ENCODE data around the gene OLIG2. TPM values are rescaled to one million over a fixed set of nuclear protein-coding genes. Genes with fewer than 3 reads are reported as not detected.

Gene OLIG2
- total and polyA plus RNA-seq, 2 of the 13 experiments (the other 11 are each of a cell fraction or from before 2014, with no cell fraction given) = not detected

DNA sequence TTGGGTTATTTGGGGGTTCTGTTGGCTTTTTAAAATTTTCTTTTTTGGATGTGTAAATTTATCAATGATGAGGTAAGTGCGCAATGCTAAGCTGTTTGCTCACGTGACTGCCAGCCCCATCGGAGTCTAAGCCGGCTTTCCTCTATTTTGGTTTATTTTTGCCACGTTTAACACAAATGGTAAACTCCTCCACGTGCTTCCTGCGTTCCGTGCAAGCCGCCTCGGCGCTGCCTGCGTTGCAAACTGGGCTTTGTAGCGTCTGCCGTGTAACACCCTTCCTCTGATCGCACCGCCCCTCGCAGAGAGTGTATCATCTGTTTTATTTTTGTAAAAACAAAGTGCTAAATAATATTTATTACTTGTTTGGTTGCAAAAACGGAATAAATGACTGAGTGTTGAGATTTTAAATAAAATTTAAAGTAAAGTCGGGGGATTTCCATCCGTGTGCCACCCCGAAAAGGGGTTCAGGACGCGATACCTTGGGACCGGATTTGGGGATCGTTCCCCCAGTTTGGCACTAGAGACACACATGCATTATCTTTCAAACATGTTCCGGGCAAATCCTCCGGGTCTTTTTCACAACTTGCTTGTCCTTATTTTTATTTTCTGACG, 3.1 kb downstream of the OLIG2 start:
- no peak for TF ChIP-seq PLRG1 (conservative IDR thresholded peaks at IDR 0.05)
- no peak for TF ChIP-seq TEF (CRISPR knock-in tag; IDR thresholded peaks at IDR 0.05)
- TF ChIP-seq POLR2A (IDR thresholded peaks at IDR 0.05; ENCODE audit: insufficient read depth in 1 of 2, low read depth in 2 of 2, low read length in 2 of 2) = no peak
- no peak for TF ChIP-seq ZNF616 (CRISPR knock-in tag; IDR thresholded peaks at IDR 0.05; ENCODE audit: low read depth)
- no peak for TF ChIP-seq PBX3 (CRISPR knock-in tag; IDR thresholded peaks at IDR 0.05; ENCODE audit: borderline replicate concordance)
- TF ChIP-seq, protein P1, sequence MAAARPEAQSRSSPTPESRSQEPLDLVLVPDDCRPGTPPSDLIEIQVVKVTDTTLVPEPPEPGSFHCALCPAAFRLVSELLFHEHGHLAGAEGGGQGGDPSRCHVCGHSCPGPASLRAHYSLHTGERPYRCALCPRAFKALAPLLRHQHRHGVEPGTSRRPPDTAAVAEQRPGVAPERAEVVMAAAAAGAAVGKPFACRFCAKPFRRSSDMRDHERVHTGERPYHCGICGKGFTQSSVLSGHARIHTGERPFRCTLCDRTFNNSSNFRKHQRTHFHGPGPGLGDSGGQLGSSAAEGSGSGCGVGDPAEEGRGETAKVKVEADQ (CRISPR knock-in tag; IDR thresholded peaks at IDR 0.05; ENCODE audit: borderline replicate concordance) = no peak
- TF ChIP-seq RFX1 (IDR thresholded peaks at IDR 0.05) = no peak
- TF ChIP-seq POGK (CRISPR knock-in tag; conservative IDR thresholded peaks at IDR 0.05) = no peak
- TF ChIP-seq HIVEP1 (CRISPR knock-in tag; IDR thresholded peaks at IDR 0.05) = no peak
- no peak for TF ChIP-seq PCBP1 (IDR thresholded peaks at IDR 0.05; ENCODE audit: borderline replicate concordance, low read depth, low read length)
- TF ChIP-seq KDM5A (IDR thresholded peaks at IDR 0.05; ENCODE audit: borderline replicate concordance, low read length) = no peak
- intact Hi-C loops (cut with micrococcal nuclease; ENCODE audit: unreplicated experiment) (no loop called here), in situ Hi-C loops (cut with HindIII; ENCODE audit: extremely low pct_ligation_motif_present, low pct_unique_long_range_greater_than_20kb) (no loop called here)
- DNase-seq (ENCODE audit: low spot score) (no peak), ATAC-seq (no peak), FAIRE-seq (no peak)
- Histone ChIP-seq H3K4me3 (replicated peaks in 1 of 3; ENCODE audit: insufficient read depth in 1 of 3, low read depth in 2 of 3, low read length in 3 of 3) (no peak overlapping the region), H3K79me2 (ENCODE audit: insufficient read depth, low read length) (no peaks in the 10 kb centered on the region), H3K4me1 (ENCODE audit: insufficient read depth, low read length) (no peaks in the 10 kb centered on the region), H3K36me3 (replicated peaks in 1 of 2; ENCODE audit: control insufficient read depth in 1 of 2, insufficient read depth in 2 of 2, low read length in 2 of 2) (no peaks in the 10 kb centered on the region), H3K9me3 (ENCODE audit: low read length) (no peaks in the 10 kb centered on the region), H2AFZ (ENCODE audit: low read length) (no peak overlapping the region), H3K9ac (ENCODE audit: insufficient read depth, low read depth, low read length) (no peak overlapping the region), H4K20me1 (ENCODE audit: insufficient read depth, low read length) (no peaks in the 10 kb centered on the region), H3K27me3 (ENCODE audit: control insufficient read depth in 1 of 2, insufficient read depth in 2 of 2, low read length in 2 of 2) (peaks cover 14 to 88% of the 10 kb centered on the region in 2 experiments; a peak in 4 of 5 replicates), H3K4me2 (ENCODE audit: low read depth, low read length) (no peak overlapping the region), H3K27ac (ENCODE audit: extremely low read length, insufficient read depth, low read length) (no peak overlapping the region)
- ChIA-PET POLR2A (no interaction called here), CTCF (ENCODE audit: low intra/inter-chr PET ratio, low total read pairs) (no interaction called here)
- WGBS (ENCODE audit: low lambda C conversion rate) = 38% methylated on average over 28 of the region's 28 CpGs
- no TSS peak for BruUV-seq (replicated peaks)

Measured in HepG2 (cell line).